Measurements from ENCODE around the gene SLN. TPM values are rescaled to one million over a fixed set of nuclear protein-coding genes. Genes with fewer than 3 reads are reported as not detected.

Gene SLN
- total and polyA plus RNA-seq, 2 donors (not counting 3 experiments of a cell fraction or from before 2014, with no cell fraction given): 0.25 TPM; not detected in 1

GRCh38 chr11:107732689-107733051, 20.8 kb upstream of the SLN start:
- BruUV-seq (replicated peaks): no TSS peak
- CTCF ChIA-PET: interaction anchor here (1.6 to 3.7 kb wide), 3 partner anchors 8 to 38 kb away, joined by 4 to 23 read pairs (median 5); no protein-coding TSS in a partner anchor

More at GRCh38 chr11:107732689-107733051, 20.8 kb upstream of the SLN start:
- intact Hi-C loops (cut with micrococcal nuclease): no loop called here
- Histone ChIP-seq H3K9me1 (replicated peaks; ENCODE audit: control insufficient read depth, extremely low read depth, insufficient read depth, low read length) (no peaks in the 10 kb centered on the region), H3K4me1 (ENCODE audit: control insufficient read depth, extremely low read depth, insufficient read depth, low read length) (no peaks in the 10 kb centered on the region), H3K9me3 (replicated peaks; ENCODE audit: control insufficient read depth, insufficient read depth, low read length) (no peaks in the 10 kb centered on the region), H3K4me2 (ENCODE audit: insufficient read depth, low read length) (no peak overlapping the region), H3K36me3 (ENCODE audit: control insufficient read depth in 2 of 2, extremely low read depth in 1 of 2, insufficient read depth in 2 of 2, low read length in 2 of 2) (no peaks in the 10 kb centered on the region), H3K4me3 (replicated peaks in 1 of 3; ENCODE audit: insufficient read depth in 1 of 3, low read depth in 1 of 3, low read length in 3 of 3) (no peak overlapping the region), H3K27ac (ENCODE audit: insufficient read depth, low read depth, low read length) (no peak overlapping the region), H3K9ac (replicated peaks; ENCODE audit: extremely low read depth, insufficient read depth, low read length) (no peak overlapping the region), H3K79me2 (ENCODE audit: control insufficient read depth, insufficient read depth, low read length) (no peaks in the 10 kb centered on the region), H3K27me3 (ENCODE audit: control insufficient read depth in 2 of 2, insufficient read depth in 2 of 2, low read length in 2 of 2) (peaks cover 0 to 11% of the 10 kb centered on the region in 2 experiments), H4K20me1 (replicated peaks; ENCODE audit: control insufficient read depth, extremely low read depth, insufficient read depth, low read length) (no peaks in the 10 kb centered on the region), H2AFZ (ENCODE audit: low read depth, low read length) (no peak overlapping the region)
- dilution Hi-C loops (cut with MboI; ENCODE audit: extremely low pct_ligation_motif_present, low sequenced_read_pairs): no loop called here
- no peak for TF ChIP-seq POLR2AphosphoS5 (IDR thresholded peaks at IDR 0.05; ENCODE audit: insufficient read depth, low read depth, low read length)
- no peak for TF ChIP-seq POLR2A (IDR thresholded peaks at IDR 0.05; ENCODE audit: low read depth, low read length)
- TF ChIP-seq, protein P1, sequence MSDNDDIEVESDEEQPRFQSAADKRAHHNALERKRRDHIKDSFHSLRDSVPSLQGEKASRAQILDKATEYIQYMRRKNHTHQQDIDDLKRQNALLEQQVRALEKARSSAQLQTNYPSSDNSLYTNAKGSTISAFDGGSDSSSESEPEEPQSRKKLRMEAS (IDR thresholded peaks at IDR 0.05; ENCODE audit: insufficient read depth, insufficient read length): no peak
- TF ChIP-seq FOS (IDR thresholded peaks at IDR 0.05; ENCODE audit: borderline replicate concordance, insufficient read depth, low read length): no peak
- TF ChIP-seq, protein P2, sequence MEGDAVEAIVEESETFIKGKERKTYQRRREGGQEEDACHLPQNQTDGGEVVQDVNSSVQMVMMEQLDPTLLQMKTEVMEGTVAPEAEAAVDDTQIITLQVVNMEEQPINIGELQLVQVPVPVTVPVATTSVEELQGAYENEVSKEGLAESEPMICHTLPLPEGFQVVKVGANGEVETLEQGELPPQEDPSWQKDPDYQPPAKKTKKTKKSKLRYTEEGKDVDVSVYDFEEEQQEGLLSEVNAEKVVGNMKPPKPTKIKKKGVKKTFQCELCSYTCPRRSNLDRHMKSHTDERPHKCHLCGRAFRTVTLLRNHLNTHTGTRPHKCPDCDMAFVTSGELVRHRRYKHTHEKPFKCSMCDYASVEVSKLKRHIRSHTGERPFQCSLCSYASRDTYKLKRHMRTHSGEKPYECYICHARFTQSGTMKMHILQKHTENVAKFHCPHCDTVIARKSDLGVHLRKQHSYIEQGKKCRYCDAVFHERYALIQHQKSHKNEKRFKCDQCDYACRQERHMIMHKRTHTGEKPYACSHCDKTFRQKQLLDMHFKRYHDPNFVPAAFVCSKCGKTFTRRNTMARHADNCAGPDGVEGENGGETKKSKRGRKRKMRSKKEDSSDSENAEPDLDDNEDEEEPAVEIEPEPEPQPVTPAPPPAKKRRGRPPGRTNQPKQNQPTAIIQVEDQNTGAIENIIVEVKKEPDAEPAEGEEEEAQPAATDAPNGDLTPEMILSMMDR (IDR thresholded peaks at IDR 0.05; ENCODE audit: extremely low read depth in 1 of 2, insufficient read depth in 1 of 2, low read depth in 1 of 2, low read length in 2 of 2): no peak
- no peak for TF ChIP-seq GATA2 (IDR thresholded peaks at IDR 0.05; ENCODE audit: insufficient read depth, insufficient read length, low read depth, low read length)
- TF ChIP-seq MYC (IDR thresholded peaks at IDR 0.05; ENCODE audit: low read depth, low read length): no peak
- TF ChIP-seq JUN (IDR thresholded peaks at IDR 0.05; ENCODE audit: borderline replicate concordance, insufficient read depth, insufficient read length, low read depth): no peak
- TF ChIP-seq EZH2 (IDR thresholded peaks at IDR 0.05; ENCODE audit: borderline replicate concordance, low read depth, low read length, severe bottlenecking): no peak
- POLR2A ChIA-PET: no interaction called here
- DNase-seq (ENCODE audit: low read depth, low spot score): no peak
- FAIRE-seq: no peak

All from endothelial cell of umbilical vein (primary cell).